ENCODE measurements around the gene COA5.
"Not testable (repeated sequence)": the region's sequence is repeated elsewhere in the genome, so short reads cannot be mapped to it uniquely, and the experiment has no call there.

The COA5 gene

DNA sequence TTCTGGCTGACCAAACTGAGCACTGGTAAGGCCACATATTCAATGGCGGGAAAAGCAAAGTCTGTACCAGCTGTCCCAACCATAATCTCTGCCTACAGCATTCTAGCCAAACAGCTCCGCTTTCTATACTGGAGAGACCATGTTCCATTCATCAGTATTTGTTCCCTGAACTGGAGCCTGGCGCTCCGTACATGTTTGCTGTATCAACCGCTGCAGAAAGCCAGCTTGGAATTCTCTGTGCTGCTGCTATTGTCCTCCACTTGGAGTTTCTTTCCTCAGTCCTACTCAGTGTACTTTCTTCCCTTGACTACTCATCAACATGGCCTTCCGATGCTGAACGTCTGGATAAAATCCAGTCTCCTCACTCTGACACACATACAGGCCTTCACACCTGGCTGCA is 1.9 kb downstream of the COA5 start:
- DNase-seq (ENCODE audit: low read depth in 2 of 2) = no peak

DNA sequence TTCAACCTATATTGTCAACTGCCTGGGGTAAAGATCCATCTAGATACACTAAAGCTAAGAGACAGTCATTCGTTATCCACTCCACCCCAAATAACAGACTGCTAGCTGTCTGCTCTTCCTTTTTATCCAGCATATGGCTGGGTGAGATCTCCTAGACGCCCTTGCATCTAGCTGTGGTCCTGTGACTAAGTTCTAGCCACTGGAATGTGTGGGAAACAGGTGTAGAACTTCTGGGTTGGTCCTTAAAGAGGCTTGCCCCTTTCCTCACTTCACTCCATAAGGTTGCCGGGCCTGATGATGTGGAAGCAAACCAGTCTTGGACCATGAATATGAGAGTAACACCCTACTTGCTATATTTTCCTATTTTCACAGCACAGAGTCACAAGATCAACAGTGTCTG is 3.2 kb downstream of the COA5 start:
- no peak for DNase-seq (ENCODE audit: low read depth in 2 of 2)

GRCh38 chr2:98604547-98604946 is 3.8 kb downstream of the COA5 start:
- DNase-seq (ENCODE audit: low read depth in 2 of 2) = no peak

DNA sequence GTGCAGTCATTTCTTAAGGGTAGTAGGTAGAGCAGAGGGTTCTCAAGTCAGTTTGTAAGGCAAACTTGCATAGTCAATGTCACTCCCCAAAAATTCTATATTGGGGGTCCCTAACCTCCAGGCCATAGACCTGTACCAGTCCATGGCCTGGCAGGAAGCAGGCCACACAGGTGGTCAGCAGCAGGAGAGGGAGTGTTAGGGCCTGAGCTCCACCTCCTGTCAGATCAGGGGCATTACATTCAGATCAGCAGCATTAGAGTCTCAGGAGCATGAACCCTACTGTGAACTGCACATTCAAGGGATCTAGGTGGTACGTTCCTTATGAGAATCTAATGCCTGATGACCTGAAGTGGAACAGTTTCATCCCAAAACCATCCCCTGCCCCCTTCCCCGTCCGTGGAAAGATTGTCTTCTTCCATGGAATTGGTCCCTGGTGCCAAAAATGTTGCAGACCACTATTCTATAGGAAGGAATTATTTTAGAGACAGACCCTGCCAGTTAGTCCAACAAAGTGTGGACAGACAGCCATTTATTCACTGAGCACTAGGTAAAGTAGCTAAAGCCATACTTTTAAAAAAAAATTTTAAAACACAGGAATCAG is 6.7 kb downstream of the COA5 start:
- DNase-seq (ENCODE audit: low read depth in 2 of 2) = no peak

GRCh38 chr2:98598781-98599428 is 9.4 kb downstream of the COA5 start:
- no peak for DNase-seq (ENCODE audit: low read depth in 2 of 2)

- not testable (repeated sequence) for DNase-seq (ENCODE audit: low read depth in 2 of 2)
These were observed 13.6 kb downstream of the COA5 start for GRCh38 chr2:98594665-98595064.

DNA sequence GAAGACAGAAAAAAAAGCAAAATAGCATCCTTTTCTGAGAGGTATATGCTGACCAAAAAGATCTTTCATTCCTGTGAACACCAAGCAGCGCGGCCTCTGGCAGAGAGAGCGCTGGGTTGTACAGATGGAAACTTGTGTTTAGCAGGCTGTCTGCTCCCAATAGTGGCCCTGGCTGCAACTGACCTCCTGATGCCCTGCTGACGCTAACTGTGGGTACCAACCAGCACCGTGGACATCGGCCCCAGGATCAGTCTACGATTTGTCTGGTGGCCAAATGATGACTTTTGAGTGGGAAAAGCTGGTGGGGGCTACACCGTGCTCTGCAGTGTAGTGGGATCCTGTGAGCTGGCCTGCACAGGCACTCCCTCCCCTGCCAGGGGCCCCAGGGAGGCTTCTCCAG is 15.7 kb downstream of the COA5 start:
- DNase-seq (ENCODE audit: low read depth in 2 of 2) = no peak

DNA sequence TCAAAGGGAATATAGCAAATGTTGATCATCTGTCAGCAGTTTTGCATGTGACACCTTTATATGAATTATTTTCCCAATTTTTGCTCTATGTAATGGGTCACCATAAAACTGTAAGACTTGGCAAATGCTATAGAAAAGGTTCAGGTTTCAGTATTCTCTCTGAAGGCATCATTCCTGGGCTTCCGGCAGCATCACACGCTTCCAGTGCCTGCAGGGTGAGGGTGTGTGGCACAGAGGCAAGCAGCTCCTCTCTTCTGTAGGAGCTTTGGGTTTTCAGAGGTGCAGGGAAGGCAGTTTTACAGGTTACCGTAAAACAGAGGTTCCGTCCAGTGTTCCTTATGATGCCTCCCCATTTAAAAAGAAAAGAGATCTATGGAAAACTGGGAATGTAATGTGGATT is 18.8 kb downstream of the COA5 start:
- DNase-seq (ENCODE audit: low read depth in 2 of 2) = no peak

- no peak for DNase-seq (ENCODE audit: low read depth in 2 of 2)
These were observed 19.4 kb downstream of the COA5 start for GRCh38 chr2:98588880-98589431.

GRCh38 chr2:98586551-98587140 is 21.7 kb downstream of the COA5 start:
- no peak for DNase-seq (ENCODE audit: low read depth in 2 of 2)

DNA sequence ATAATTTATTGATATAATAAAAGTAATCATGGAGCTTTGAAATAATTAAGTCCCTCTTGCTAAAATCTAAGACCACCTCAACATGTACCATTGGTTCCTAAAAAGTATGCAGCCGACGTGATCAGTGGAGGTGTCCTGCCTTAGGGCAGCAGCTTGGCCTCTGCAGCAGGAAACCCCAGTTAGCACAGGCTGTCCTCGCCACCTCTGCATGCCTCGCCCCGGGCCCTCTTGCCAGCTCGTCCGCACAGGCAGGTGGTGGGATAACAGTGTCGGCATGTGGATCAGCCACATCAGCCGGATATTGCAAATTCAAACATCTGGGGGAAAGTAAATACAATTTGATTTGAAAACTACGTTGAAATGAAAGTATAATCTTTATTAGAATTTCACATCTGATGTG is 22.9 kb downstream of the COA5 start:
- DNase-seq (ENCODE audit: low read depth in 2 of 2) = no peak

GRCh38 chr2:98583816-98584618 is 24.3 kb downstream of the COA5 start:
- DNase-seq (ENCODE audit: low read depth in 2 of 2) = no peak

GRCh38 chr2:98583276-98583675 is 25.0 kb downstream of the COA5 start:
- no peak for DNase-seq (ENCODE audit: low read depth in 2 of 2)

DNA sequence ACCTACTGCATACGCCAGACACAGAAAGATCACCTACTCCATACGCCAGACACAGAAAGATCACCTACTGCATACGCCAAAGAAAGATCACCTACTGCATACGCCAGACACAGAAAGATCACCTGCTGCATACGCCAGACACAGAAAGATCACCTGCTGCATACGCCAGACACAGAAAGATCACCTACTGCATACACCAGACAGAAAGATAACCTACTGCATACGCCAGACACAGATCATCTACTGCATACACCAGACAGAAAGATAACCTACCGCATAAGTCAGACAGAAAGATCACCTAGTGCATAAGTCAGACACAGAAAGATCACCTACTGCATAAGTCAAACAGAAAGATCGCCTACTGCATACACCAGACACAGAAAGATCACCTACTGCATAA is 25.8 kb downstream of the COA5 start:
- DNase-seq (ENCODE audit: low read depth in 2 of 2) = no peak

DNA sequence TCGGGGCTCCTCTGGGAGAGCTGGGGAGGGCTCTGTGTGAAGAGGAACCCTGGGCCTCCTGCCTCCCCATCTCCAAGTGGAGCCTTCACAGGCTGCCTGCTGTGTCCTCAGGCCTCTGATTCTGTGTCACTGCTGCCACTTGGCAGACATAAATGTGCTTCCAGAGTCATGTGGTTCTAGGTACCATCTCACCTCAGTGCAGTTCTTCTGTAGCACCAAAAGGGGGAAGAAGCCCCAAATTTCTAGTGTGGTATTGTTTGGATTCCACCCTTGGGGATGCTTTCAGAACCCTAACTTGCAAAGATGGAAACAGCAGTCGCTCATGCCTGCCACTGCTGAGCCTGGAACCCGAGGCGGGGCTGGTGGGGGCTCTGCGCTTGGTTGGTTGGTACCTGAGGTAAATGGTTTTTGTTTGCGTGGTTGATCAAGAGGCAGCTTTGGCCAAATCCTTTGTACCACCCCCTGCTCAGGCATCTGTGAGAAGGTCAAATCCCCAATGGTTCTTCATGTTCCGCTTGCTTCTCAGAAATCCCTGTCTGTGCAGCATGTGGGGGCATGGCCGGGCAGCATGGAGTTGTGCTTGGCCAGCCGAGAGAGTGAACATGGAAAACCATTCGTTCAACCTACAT is 27.5 kb downstream of the COA5 start:
- no peak for DNase-seq (ENCODE audit: low read depth in 2 of 2)

DNA sequence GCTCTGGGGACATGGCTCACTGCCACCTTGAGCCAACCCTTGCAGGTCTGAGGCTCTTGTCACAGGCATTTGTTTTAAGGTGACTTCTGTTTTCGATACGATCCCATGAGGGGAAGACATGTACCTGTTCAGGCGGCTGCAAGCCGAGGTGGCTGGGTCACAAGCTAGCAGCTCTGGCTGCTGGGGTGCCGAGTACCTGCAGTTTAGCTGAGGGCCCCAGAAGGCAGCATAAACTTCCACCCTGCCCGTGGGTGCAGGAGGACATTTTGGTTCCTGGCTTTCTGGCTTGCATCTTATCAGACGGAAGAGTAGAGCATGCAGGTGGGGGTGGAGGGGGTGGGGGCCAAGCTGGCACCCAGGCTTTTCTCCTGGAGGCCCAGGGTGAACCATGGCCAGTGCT is 28.4 kb downstream of the COA5 start:
- DNase-seq (ENCODE audit: low read depth in 2 of 2) = no peak

- no peak for DNase-seq (ENCODE audit: low read depth in 2 of 2)
These were observed 30.1 kb downstream of the COA5 start for GRCh38 chr2:98578231-98578630.

DNA sequence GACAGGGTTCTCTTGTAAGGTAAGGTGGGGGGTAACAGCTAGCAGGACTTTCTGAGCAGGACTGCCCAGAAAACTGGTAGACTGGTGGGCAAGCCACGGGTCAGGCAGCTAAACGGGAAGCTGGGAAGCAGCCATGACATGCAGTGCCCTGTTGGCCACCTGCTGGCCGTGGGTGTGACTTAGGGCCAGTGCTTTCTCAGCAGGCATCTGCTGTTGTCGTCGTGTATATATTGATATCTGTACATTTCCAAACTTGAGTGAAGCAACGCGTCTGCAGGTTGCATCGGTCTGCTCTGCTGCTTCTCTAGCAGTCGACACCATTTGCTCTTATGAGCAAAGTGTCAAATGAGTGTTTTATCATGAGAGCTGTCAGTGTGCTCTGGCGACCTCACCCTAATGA is 31.0 kb downstream of the COA5 start:
- DNase-seq (ENCODE audit: low read depth in 2 of 2) = no peak

DNA sequence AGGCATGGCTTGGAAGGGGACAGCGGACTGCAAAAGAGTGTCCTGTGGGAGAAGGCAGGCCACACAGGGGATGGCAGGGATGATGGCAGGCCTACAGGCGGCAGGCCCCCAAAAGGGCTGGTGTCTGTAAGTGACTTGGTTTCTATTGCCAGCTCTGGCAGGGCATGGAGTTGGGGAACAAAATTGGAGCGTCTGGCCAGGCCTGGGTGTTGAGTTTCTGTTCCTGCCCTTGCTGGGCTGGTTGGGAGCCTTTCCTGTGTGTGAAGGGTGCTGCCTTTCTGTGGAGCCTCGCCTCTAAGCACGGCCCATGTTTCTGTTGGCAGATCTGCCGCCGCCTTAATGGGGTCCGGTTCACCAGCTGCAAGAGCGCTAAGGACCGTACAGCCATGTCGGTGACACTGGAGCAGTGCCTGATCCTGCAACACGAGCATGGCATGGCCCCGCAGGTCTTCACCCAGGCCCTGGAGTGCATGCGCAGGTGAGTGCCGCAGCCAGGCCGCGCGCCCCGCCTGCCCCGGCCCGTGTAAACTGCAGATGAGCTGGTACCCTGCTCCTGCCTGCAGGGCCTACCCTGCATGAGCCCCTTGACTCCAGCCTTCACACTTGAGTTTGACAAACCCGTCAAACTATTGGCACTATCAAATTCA is 31.5 kb downstream of the COA5 start:
- no peak for DNase-seq (ENCODE audit: low read depth in 2 of 2)

DNA sequence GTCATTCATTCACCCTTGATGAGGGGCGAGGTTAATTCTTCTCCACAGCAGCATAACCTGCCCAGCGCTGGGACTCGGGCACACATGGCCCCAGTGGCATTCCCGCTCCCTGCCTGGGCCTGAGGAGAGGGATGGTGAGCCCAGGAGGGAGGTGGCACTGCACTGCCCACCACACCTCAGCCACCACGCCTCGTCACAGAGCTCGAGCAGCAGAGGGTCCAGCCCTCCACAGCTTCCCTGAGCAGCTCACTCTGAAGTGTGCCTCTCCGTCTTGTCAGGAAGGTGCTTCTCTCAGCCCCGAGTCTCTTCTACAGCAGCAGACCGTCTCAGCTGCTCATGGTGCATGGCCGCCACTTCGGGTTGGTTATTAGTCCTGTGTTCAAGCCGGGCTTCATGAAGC is 34.9 kb downstream of the COA5 start:
- no peak for DNase-seq (ENCODE audit: low read depth in 2 of 2)

GRCh38 chr2:98572676-98573075 is 35.6 kb downstream of the COA5 start:
- DNase-seq (ENCODE audit: low read depth in 2 of 2) = no peak

GRCh38 chr2:98572211-98572610 is 36.1 kb downstream of the COA5 start:
- no peak for DNase-seq (ENCODE audit: low read depth in 2 of 2)

Measured in fibroblast of skin of left quadriceps (primary cell).